K562 (cell line): ENCODE data around the gene RMI1. TPM values are rescaled to one million over a fixed set of nuclear protein-coding genes. Genes with fewer than 3 reads are reported as not detected.

ENCODE experiments used
- polyA plus RNA-seq, 8 experiments: library from polyadenylated mRNA; depleted of rRNA in 4 of 8; stranded (reverse) in 5 of 8; unstranded in 3 of 8; fragments of >200 nt; fragmentation: Nextera tagmentation in 2 of 8; fragmentation: Illumina TruSeq in 1 of 8; extraction: Ambion mirVana in 2 of 8; extraction: Trizol in 1 of 8; gene quantifications; 2 replicates each; pipeline versions ENCODE4 v1.2.1 to v1.2.3, GENCODE V29; 2011 to 2014; ENCODE audit warnings: inconsistent platforms in 1 of 8, missing spikeins in 1 of 8
- total RNA-seq, 7 experiments: library from RNA; depleted of rRNA in 6 of 7; stranded (reverse); fragments of >200 nt in 6 of 7; fragmentation: Illumina TruSeq in 2 of 7; extraction: Trizol in 2 of 7; gene quantifications; 2 replicates each; pipeline versions ENCODE4 v1.2.1 to v1.2.3, GENCODE V29; 2011 to 2021; ENCODE audit warnings: low replicate concordance in 1 of 7
- TF ChIP-seq, protein P1 (sequence below), 2 experiments: fragments of 450-650 bp in 1 of 2; sonication (generic) in 1 of 2; formaldehyde crosslinking in 1 of 2; IDR thresholded peaks; 2 replicates each; pipeline versions ENCODE4 v1.7.1 to v1.9.0; 2016 to 2022; ENCODE audit warnings: inconsistent platforms in 1 of 2, mild to moderate bottlenecking in 1 of 2, missing genetic modification reagents in 1 of 2

RMI1 gene
- total and polyA plus RNA-seq, 9 of the 15 experiments (the other 6 are each of a cell fraction or from before 2014, with no cell fraction given), result 3.0 to 17.4 (median 10.6) TPM

DNA sequence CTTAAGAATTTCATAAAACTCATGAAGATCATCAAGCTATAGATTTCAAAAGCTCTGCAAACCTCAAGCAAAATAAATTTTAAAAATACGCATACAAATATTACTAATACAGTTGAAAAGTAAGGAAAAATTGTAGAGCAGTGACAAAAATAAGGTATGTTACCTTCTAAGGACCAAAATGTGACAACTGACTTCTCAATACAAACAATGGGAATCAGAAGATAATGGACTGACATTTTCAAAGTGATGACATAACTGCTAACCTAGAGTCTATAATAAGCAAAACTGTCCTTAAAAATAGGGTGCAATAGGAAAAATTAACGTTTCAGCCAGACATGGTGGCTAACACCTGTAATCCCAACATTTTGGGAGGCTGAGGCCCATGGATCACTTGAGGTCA is 27.1 kb downstream of the RMI1 start (continued):
- TF ChIP-seq, protein P1, sequence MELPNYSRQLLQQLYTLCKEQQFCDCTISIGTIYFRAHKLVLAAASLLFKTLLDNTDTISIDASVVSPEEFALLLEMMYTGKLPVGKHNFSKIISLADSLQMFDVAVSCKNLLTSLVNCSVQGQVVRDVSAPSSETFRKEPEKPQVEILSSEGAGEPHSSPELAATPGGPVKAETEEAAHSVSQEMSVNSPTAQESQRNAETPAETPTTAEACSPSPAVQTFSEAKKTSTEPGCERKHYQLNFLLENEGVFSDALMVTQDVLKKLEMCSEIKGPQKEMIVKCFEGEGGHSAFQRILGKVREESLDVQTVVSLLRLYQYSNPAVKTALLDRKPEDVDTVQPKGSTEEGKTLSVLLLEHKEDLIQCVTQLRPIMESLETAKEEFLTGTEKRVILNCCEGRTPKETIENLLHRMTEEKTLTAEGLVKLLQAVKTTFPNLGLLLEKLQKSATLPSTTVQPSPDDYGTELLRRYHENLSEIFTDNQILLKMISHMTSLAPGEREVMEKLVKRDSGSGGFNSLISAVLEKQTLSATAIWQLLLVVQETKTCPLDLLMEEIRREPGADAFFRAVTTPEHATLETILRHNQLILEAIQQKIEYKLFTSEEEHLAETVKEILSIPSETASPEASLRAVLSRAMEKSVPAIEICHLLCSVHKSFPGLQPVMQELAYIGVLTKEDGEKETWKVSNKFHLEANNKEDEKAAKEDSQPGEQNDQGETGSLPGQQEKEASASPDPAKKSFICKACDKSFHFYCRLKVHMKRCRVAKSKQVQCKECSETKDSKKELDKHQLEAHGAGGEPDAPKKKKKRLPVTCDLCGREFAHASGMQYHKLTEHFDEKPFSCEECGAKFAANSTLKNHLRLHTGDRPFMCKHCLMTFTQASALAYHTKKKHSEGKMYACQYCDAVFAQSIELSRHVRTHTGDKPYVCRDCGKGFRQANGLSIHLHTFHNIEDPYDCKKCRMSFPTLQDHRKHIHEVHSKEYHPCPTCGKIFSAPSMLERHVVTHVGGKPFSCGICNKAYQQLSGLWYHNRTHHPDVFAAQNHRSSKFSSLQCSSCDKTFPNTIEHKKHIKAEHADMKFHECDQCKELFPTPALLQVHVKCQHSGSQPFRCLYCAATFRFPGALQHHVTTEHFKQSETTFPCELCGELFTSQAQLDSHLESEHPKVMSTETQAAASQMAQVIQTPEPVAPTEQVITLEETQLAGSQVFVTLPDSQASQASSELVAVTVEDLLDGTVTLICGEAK (IDR thresholded peaks at IDR 0.05), result no peak
- TF ChIP-seq, protein P1 (CRISPR knock-in tag; IDR thresholded peaks at IDR 0.05), result no peak
- TF ChIP-seq, all 486 proteins: peak for 0
